GM18520 (cell line): ENCODE results near the gene DLL3.

Source experiments
- ATAC-seq: cut with Tn5 transposase; IDR thresholded peaks from one replicate; pipeline ENCODE4 v1.9.1; 2021; ENCODE audit not compliant: unreplicated experiment

Gene DLL3

DNA sequence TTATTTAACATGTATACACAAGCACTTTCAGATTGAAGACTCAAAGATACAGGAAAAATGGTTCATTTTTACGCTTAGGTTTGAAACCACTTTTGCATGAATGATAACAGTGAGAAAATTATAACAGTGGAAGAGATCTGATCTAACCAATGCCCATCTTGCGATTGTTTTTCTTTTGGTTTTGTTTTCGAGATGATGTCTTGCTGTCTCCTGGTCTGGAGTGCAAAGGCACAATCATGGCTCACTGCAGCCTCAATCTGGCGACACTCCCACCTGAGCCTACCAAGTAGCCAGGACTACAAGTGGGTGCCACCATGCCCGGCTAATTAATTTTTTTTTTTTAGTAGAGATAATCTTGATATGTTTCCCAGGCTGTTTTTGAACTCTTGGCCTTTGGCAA is 51.5 kb downstream of the DLL3 start:
- no peak for ATAC-seq

DNA sequence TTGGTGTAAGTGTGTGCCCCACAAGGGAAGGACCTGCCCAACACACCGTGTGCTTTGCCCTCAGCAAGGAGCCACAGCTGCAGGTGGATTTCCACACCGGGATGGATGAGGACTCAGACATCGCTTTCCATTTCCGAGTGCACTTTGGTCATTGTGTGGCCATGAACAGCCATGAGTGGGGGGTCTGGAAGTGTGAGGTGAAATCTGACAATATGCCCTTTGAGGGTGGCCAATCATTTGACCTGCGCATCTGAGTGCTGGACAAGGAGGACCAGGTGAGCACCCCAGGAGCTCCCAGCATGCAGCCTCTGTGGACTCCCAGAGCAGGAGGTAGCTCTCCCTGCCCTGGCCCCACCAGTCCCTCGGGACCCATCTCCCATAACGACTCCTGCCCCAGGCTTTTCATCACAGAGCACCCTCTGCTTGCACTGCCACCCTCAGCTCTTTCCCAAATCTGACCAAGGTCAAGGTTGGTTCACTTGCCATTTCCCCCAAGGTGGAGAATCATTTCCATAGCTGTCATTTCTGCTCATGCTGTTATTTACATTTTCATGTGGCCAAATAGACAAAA is 54.4 kb downstream of the DLL3 start:
- ATAC-seq: no peak

DNA sequence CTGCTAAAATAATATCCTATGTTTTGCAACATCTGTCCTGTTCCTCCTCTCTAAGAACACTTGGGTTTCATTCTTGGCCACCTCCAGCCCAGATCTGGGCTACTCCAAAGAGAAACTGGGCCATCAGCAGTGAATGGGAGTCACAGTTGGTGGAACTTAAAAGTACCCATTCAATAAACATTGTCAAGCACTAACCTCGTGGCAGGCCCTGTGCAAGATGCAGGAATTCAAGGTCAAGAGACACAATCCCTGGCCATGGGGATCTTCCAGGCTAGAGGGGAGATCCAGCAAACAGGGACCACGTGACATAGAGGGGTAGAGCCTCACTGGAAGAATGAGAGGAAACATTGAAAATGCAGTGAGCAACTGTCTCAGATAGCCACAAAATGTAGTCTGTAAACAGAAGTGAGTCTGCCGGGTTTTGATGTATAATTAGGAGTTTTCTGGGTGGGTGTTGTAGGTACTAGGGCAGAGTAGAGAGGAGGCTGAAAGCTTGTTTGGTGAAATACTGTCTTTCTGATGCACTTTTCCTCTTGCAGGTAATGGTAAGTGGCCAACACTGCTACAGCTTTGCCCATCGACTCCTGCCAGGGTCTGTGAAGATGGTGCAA is 56.1 kb downstream of the DLL3 start:
- ATAC-seq: no peak

DNA sequence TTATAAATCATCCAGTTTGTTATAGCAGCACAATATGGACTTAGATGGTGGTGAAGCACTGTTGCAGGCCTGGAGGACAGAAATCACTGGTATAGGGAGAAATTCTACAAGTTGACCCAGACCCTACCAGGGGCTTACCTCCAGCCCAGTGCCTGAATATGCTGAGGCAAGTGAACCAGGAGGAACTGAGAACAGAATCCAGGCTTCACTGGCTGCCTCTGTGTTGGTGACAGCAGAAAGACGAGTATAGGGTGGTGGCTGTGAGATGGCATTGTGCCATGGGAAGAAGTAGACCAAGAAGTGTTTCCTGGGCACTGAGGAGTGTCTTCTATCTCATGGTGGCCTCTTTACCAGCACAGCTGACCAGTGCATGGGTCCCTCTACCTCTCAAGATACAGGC is 57.1 kb downstream of the DLL3 start:
- ATAC-seq: no peak
